NCI-H2107 treated with DMSO at 0.1 percent for 48 hours (cell line): ENCODE results near the gene PLEKHA6.

ENCODE experiments used
- DNase-seq: peaks from one replicate; lab custom pipeline; 2025; ENCODE audit not compliant: unreplicated experiment; lab: John Stamatoyannopoulos, UW

PLEKHA6 gene

DNA sequence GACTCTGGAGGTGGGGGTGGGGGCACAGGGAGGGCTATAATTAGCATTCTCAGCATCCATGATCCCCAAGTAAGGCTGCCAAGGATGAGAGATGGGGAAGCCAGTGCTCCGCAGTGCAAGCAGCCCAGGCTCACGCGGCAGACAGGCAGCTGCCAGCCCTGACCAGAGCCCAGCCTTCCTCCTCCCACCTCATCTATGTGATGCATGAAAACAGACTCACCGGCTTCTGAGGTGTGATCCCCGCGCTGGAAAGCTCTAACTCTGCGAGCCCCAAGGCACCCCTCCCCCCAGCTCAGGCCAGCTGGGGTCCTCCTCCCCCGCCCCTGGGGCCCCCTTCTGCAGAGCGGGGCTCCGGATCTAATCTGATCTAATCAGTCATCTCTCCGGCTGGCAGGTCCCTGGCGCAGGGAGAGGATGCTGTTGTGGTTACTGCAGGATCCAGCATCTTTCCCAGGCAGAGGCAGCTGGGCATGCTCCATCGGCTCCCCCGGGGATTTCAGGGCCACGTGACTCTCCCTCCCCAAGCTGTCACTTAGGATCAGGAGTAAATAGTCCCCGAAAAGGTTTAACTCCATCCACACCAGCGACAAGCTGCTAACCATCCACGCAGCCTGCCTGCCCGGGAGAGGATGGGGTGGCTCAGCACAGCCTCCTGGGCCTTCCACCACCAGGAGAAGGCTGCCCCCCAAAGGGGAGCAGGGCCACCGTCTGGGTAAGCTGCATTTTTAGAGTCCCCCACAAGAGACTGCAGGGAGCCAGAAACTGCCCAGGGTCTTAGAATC, at the start of gene PLEKHA6:
Gene PLEKHA6, minus strand, starts transcription at position 456 of the 782 bp plus-strand sequence. CDS start 86,202 bp downstream, outside the sequence.
- DNase-seq, result peak; percentile 79

- DNase-seq, result no peak
Measured at GRCh38 chr1:204409123-204409522, 49.4 kb upstream of the PLEKHA6 start.

GRCh38 chr1:204408602-204409001, 48.9 kb upstream of the PLEKHA6 start:
- DNase-seq, result no peak

DNA sequence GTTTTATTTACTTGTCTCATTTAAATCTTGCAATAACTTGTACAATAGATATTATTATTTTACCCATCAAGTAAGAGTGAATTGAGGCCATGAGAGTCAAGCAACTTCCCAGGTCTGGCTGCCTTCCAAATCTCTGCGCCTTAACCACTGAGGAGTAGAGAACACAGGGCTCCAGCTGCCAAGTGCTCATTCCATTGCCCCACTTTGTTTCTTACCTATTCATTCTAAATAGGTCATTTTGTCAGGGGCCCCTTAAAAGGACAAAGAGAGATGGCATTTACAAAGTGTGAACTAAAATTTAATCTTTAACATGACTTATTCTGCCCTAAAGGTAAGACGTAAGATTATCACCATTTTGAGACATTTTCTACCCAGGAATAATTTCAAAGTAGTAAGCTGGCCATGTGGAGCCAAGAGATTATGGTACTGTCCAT, 48.4 kb upstream of the PLEKHA6 start:
- peak; percentile 84 for DNase-seq

DNA sequence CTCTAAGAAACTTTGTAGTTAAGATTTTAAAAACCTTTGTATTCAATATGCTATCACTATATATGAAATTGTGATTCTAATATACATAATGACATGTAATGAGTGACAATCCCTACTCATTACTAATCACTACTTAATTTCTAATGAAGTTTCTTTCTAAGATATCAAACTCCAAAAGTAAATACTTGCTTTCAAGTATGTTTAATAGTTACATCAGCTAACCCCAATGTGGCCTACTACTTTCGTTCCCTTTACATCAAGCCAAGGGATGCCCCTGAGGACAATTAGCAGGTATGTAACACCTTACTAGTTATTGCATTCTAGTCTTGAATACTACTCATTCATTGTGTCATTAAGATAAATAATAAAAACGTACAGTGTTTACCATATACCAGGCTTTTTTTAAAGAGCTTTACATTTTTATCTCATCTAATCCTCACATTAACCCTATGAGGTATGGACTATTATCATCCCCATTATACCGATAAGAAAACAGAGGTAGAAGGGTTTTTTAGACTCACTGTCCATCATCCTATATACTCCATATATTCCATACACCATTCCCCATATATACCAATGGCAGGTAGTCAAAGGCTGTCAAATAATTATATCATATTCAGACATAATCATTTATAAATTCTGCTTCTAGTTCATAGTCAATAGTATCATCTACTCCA, 47.7 kb upstream of the PLEKHA6 start:
- no peak for DNase-seq

- no peak for DNase-seq
Measured at GRCh38 chr1:204406621-204407020, 46.9 kb upstream of the PLEKHA6 start.

DNA sequence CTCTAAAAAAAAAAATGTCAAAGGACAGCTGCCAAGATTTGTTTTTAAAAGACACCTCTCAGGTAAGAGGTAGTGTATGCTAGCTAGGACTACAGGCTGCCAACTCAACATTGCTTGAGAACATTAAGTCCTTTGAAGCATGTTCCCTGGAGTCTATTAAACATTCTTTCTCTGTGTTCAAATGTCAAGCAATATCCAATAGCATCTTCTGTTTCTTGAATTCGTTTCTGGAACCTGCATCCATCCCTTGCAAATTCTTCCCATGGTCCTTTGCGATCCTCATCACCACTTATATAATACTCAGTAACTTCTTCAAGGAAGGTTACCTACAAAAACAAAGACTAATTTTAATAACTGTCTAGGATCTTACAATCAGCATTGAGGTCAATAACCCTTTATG, 46.3 kb upstream of the PLEKHA6 start:
- no peak for DNase-seq

GRCh38 chr1:204404629-204405028, 44.9 kb upstream of the PLEKHA6 start:
- DNase-seq, result no peak

DNA sequence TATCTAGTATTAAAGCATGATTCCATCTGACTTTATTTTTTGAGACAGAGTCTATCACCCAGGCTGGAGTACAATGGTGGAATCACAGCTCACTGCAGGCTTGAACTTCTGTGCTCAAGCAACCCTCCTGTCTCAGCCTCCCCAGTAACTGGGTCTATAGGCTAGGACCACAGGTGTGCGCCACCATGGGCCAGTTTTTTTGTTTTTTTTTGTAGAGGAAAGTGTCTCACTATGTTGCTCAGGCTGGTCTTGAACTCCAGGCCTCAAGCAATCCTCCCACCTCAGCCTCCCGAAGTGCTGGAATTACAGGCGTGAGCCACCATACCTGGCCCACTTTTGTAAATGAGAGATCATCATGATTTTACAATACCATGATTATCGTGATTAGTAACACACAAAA, 42.7 kb upstream of the PLEKHA6 start:
- no peak for DNase-seq

DNA sequence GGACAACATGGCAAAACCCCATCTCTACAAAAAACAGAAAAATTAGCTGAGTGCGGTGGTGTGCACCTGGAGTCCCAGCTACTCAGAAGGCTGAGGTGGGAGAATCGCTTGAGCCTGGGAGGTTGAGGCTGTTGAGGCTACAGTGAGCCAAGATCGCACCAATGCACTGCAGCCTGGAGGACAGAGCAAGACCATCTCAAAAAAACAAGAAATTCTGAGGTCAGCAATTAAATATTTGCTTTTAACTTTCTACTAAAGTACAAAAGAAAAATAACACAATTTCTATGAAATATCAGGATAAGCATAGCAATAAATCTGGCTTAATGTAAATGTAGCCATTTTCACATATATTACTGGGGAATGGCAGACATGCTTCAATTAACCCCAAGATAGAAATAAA, 42.0 kb upstream of the PLEKHA6 start:
- DNase-seq, result no peak

GRCh38 chr1:204400882-204401510, 41.3 kb upstream of the PLEKHA6 start:
- no peak for DNase-seq

- peak; percentile 96 for DNase-seq
Measured at GRCh38 chr1:204398197-204399125, 38.7 kb upstream of the PLEKHA6 start.

DNA sequence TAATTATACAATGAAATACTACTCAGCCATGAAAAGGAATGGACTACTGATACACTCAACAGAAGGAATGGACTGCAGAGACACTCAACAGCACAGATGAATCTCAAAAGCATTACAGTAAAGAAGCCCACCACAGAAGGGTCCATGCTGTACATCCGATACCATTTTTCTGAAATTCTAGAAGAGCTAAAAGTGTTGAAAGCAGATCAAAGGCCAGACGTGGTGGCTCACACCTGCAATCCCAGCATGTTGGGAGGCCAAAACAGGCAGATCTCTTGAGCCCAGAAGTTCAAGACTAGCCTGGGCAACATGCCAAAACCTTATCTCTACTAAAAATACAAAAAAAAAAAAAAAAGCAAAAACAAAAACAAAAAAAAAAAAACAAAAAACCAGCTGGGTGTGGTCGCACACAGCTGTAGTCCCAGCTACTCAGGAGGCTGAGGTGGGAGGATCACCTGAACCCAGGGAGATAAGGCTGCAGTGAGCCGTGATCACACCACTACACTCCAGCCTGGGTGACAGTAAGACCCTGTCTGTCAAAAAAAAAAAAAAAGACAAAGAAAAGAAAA, 36.4 kb upstream of the PLEKHA6 start:
- DNase-seq, result no peak

- no peak for DNase-seq
Measured at GRCh38 chr1:204391629-204392028, 31.9 kb upstream of the PLEKHA6 start.

DNA sequence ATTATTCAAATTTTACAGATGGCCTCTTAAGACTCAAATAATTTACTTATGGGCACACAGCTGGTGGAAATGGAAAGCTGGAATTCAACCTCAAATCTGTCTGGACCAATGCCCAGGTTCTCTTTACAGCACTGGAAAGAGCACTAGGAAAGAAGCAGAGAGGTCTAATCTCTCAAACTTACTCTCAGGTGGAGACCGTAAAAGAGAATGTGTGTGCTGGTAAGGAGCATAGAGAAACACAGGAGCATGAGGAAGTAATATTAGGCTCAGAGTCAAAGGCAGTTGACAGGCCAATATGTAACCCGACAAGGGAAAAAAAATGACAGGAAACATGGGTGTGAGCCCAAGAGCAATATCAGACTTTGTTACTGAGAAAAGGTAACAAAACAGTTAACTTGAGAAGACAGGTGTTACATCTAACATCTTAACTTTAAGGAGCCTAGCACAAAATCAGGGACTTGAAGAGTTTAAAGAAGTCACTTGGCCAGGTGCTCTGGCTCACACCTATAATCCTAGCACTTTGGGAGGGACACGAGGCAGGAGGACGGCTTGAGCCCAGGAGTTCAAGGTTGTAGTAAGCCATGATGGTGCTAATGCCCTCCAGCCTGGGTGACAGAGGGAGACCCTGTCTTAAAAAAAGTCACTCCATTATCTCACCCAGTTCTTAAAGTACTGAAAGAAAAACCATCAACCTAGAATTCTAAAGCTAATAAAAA, 31.2 kb upstream of the PLEKHA6 start:
- no peak for DNase-seq

- DNase-seq, result no peak
Measured at GRCh38 chr1:204385727-204386126, 26.0 kb upstream of the PLEKHA6 start.

DNA sequence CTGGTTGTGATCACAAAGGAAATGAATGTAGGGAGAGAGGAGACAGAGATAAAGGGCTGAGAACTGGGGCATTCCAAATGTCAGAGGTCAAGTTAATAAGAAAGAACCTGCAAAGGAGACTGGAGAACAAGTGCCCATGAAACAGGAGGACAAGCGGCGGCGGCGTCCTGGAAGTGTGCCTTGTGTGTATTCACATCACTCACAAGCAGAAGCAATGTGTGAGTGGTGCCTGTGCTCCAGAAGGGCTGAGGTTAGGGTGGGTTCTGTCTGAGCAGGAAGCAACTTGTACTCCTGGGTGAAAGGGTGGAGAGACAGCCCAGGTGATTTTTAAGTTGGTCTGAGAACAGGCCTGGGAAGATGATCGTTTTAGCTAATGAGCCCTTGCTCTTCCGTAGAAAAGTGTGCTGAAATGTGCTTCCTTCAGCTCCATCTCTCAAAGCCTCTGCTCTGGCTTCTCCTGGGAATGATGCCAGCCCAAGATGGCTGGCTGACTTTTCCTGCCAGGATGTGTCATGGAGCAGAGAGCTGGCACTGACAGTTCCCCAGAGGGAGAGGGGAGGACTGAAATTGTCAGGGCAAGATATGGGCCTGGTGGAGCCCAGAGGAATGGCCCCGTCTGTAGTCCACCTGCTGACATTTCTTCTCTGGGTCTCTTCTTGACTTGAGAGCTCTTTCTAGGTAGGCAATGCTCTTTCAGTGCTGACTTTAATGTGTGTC, 25.1 kb upstream of the PLEKHA6 start:
- DNase-seq, result no peak

- DNase-seq, result no peak
Measured at GRCh38 chr1:204383163-204383904, 23.6 kb upstream of the PLEKHA6 start.

- DNase-seq, result no peak
Measured at GRCh38 chr1:204382714-204383083, 23.0 kb upstream of the PLEKHA6 start.
